ENCODE data around the gene ARAF.
"Not testable (repeated sequence)": the region's sequence is repeated elsewhere in the genome, so short reads cannot be mapped to it uniquely, and the experiment has no call there.

Gene ARAF

DNA sequence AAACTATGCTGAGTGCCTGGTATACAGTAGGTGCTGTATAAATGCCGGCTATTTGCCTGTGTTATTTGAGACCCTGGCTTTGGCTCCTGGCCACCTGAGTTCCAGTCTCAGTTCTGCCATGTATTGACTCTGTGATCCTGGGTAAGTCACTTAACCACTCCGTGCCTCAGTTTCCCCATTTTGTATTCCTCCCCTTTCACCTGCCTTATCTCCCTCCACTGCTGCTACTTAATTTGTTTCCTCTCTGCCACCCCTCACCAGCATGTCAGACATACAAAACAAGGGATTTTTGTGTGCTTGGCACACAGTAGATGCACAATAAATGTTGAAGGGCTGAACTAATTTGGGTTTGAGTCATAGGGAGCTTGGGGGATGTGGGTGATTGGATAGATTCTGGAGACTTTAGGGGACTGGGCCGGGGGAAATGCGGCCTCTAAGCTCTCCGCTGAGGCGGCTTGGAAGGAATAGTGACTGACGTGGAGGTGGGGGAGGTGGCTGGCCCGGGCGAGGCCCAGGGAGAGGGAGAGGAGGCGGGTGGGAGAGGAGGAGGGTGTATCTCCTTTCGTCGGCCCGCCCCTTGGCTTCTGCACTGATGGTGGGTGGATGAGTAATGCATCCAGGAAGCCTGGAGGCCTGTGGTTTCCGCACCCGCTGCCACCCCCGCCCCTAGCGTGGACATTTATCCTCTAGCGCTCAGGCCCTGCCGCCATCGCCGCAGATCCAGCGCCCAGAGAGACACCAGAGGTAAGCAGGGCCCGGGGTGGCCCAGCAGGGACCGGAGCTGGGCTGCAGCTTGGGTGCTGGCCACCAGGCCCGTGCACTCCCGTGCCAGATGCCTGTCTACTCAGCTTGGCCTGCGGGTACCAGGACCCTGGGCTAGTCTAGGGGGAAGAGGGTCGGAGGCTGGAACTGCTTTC lies 21.0 kb downstream of the ARAF start, which contains the start of gene TIMP1:
TSS of gene TIMP1 (plus strand) at position 706 of the 917 bp plus-strand sequence. CDS start 980 bp downstream, outside the sequence.
- H3K4me3 ChIP-seq (ENCODE audit: low read depth, low read length), result peak within 1 kb of the TSS; percentile 69
- peak; percentile 84 for DNase-seq (ENCODE audit: low read depth)

GRCh38 chrX:47583240-47583861 lies 22.3 kb downstream of the ARAF start:
- no peak for DNase-seq (ENCODE audit: low read depth)
- H3K4me3 ChIP-seq (ENCODE audit: low read depth, low read length), result peak overlapping the region; percentile 69

DNA sequence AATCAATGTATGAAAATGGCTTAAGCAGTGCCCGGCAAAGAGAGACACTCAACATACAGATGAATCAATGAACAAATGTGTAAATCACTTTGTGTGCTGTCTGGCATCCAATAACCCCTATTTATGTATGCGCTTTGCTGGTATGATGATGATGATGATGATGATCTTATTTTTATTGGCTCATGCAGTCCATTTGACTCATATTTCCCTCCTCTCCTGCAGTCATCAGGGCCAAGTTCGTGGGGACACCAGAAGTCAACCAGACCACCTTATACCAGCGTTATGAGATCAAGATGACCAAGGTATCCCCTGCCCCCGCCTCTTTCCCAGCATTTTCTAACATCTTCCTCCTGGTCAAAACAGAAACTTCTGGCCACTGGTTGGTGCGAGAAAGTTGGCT lies 23.7 kb downstream of the ARAF start:
- DNase-seq (ENCODE audit: low read depth), result no peak
- H3K4me3 ChIP-seq (ENCODE audit: low read depth, low read length), result peak overlapping the region; percentile 69

DNA sequence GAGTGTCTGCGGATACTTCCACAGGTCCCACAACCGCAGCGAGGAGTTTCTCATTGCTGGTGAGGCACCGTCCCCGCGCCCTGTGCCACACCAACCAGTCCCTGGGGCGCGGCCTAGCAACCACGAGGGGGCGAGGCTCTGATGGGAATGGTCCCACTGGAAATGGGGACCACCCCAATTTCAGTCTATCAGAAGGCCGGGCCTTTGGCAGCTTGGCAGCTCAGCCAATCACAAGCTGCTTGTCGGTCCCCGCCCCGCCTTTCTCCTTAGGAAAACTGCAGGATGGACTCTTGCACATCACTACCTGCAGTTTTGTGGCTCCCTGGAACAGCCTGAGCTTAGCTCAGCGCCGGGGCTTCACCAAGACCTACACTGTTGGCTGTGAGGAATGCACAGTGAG lies 24.3 kb downstream of the ARAF start:
- H3K4me3 ChIP-seq (ENCODE audit: low read depth, low read length), result peak overlapping the region; percentile 1
- no peak for DNase-seq (ENCODE audit: low read depth)

DNA sequence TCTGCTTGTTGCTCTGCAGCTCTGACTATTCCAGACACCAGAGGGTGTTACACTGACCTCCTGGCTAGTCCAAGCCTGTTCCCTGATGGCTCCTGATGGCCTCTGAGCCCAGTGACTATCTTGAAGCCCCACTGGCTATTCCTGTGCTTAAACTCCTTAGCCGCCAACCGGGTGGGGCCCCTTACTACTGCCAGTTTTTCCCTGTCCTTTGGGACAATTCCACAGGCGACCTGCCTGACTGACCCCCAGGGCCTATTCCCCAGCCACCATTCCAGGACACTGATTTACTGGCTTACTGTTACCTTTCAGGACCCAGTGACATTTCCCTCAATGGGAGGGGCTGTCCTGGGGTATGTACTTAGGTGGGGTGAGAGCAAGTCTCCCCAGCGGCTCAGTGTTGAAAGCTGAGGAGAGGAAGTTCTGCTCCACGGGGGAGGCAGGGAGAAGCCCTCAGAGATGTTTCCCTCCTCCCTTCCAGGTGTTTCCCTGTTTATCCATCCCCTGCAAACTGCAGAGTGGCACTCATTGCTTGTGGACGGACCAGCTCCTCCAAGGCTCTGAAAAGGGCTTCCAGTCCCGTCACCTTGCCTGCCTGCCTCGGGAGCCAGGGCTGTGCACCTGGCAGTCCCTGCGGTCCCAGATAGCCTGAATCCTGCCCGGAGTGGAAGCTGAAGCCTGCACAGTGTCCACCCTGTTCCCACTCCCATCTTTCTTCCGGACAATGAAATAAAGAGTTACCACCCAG lies 25.2 kb downstream of the ARAF start:
- H3K4me3 ChIP-seq (ENCODE audit: low read depth, low read length), result no peak overlapping the region
- no peak for DNase-seq (ENCODE audit: low read depth)

- DNase-seq (ENCODE audit: low read depth), result no peak
- no peak overlapping the region for H3K4me3 ChIP-seq (ENCODE audit: low read depth, low read length)
Measured at GRCh38 chrX:47587091-47587891, 26.3 kb downstream of the ARAF start.

- no peak for DNase-seq (ENCODE audit: low read depth)
- no peak overlapping the region for H3K4me3 ChIP-seq (ENCODE audit: low read depth, low read length)
Measured at GRCh38 chrX:47587906-47588735, 27.1 kb downstream of the ARAF start.

- H3K4me3 ChIP-seq (ENCODE audit: low read depth, low read length), result no peak overlapping the region
- DNase-seq (ENCODE audit: low read depth), result no peak
Measured at GRCh38 chrX:47590984-47591383, 30.0 kb downstream of the ARAF start.

- no peak for DNase-seq (ENCODE audit: low read depth)
- H3K4me3 ChIP-seq (ENCODE audit: low read depth, low read length), result no peak overlapping the region
Measured at GRCh38 chrX:47593522-47593921, 32.5 kb downstream of the ARAF start.

- H3K4me3 ChIP-seq (ENCODE audit: low read depth, low read length), result no peak overlapping the region
- DNase-seq (ENCODE audit: low read depth), result peak; percentile 51
Measured at GRCh38 chrX:47595716-47596251, 34.8 kb downstream of the ARAF start.

DNA sequence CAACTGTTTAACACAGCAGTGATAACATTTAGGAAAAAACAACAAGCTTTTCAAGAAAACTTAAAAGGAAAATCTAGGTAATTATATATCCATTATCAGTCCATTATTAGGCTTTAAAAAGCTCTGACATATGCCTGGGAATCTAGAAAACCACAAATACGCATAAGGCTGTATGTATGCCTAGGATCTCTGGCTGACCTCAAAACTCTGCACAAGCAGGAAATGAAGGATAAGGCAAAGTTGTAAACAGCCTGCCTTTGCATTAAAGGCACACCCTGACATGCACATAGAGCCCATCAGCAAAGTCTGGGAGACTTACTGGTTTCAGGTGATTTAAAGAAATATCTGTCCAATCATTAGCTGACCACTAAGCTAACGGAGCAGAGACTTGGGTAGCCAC lies 35.3 kb downstream of the ARAF start:
- no peak for DNase-seq (ENCODE audit: low read depth)
- no peak overlapping the region for H3K4me3 ChIP-seq (ENCODE audit: low read depth, low read length)

GRCh38 chrX:47597222-47597621 lies 36.2 kb downstream of the ARAF start:
- no peak for DNase-seq (ENCODE audit: low read depth)
- no peak overlapping the region for H3K4me3 ChIP-seq (ENCODE audit: low read depth, low read length)

DNA sequence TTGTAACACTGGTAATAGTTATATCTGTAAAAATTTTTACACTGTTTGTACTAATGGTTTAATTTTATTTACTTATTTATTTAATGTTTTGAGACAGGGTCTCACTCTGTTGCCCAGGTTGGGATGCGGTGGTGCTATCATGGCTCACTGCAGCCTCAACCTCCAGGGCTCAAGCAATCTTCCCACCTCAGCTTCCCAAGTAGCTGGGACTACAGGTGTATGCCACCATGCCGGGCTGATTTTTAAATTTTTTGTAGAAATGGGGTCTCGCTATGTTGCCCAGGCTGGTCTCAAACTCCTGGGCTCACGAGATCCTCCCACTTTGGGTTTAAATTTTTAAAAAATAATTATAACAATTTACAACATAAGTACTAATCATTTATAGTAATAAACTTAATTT lies 42.1 kb downstream of the ARAF start:
- not testable (repeated sequence) for DNase-seq (ENCODE audit: low read depth); H3K4me3 ChIP-seq (ENCODE audit: low read depth, low read length)

- DNase-seq (ENCODE audit: low read depth), result no peak
- no peak overlapping the region for H3K4me3 ChIP-seq (ENCODE audit: low read depth, low read length)
Measured at GRCh38 chrX:47605024-47605423, 44.0 kb downstream of the ARAF start.

- H3K4me3 ChIP-seq (ENCODE audit: low read depth, low read length), result no peak overlapping the region
- DNase-seq (ENCODE audit: low read depth), result no peak
Measured at GRCh38 chrX:47607091-47607490, 46.1 kb downstream of the ARAF start.

DNA sequence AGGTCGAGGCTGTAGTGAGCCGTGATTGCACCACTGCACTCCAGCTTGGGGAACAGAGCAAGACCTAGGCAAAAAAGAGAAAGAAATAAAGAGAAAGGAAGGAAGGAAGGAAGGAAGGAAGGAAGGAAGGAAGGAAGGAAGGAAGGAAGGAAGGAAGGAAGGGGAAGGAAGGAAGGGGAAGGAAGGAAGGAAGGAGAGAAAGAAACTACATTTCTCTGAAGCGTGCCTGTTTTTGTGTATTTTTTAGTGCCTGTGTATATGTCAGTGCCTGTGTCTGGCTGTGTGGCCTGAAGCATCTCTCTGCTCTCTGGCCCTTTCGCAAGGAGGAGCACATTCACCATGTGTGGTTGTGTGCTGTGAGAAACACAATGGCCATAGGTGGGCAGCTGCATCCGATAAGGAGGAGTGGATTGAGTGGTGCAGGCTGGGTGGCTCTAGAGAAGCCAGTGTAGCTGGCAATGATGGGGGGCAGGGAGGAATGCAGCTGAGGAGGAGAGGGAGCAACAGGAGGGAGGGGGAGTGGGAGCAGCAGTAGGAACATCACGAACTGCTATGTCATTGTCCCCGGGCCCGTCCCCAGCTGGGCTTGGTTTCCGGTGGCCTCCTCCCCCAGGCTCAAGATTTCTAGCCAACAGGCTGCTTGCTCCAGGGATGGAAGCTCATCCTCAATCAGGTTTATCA lies 47.3 kb downstream of the ARAF start:
- no peak overlapping the region for H3K4me3 ChIP-seq (ENCODE audit: low read depth, low read length)

GRCh38 chrX:47610511-47610910 lies 49.5 kb downstream of the ARAF start:
- H3K4me3 ChIP-seq (ENCODE audit: low read depth, low read length), result no peak overlapping the region
- no peak for DNase-seq (ENCODE audit: low read depth)

More for the DNA sequence above, 47.3 kb downstream of the ARAF start:
- DNase-seq (ENCODE audit: low read depth), result no peak

DNA sequence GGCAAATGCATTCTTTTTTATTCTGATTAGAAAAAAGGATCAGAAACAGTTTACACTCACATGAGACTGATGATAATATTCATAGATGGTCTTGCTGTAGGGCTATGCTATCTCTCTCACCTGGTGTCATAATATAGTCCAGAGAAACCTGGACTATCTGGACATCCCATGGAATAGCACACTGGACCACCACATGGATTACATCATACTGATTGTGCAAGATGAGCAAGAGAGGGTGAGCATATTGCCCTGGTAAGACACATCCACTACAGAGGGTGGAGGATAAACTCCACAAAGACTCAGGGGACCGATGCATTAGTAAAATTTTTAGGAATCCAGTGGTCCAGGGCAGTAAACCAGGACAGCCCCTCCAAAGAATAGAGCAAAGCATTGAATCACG lies 50.5 kb downstream of the ARAF start:
- H3K4me3 ChIP-seq (ENCODE audit: low read depth, low read length), result no peak overlapping the region
- DNase-seq (ENCODE audit: low read depth), result no peak

Data from skeletal muscle cell (primary cell).